GM10266 (cell line): ENCODE results near the gene ZNF365.

Experiments used
- DNase-seq: peaks from one replicate; pipeline ENCODE4 v3.0.0; 2012; ENCODE audit errors: extremely low spot score
- CTCF ChIP-seq: IDR thresholded peaks from 2 replicates; pipeline ENCODE4 v1.5.1; 2012; ENCODE audit warnings: mild to moderate bottlenecking, low read depth; ENCODE audit not compliant: control insufficient read depth, insufficient read depth; ENCODE audit errors: missing control alignments

Gene ZNF365

GRCh38 chr10:62386356-62387320, 12.5 kb downstream of the ZNF365 start:
- DNase-seq: no peak
- TF ChIP-seq CTCF: no peak

GRCh38 chr10:62388328-62388727, 14.2 kb downstream of the ZNF365 start:
- DNase-seq: no peak
- TF ChIP-seq CTCF: no peak

GRCh38 chr10:62390497-62391176, 16.5 kb downstream of the ZNF365 start:
- TF ChIP-seq CTCF: no peak
- DNase-seq: no peak

GRCh38 chr10:62393237-62393636, 19.1 kb downstream of the ZNF365 start:
- no peak for DNase-seq
- TF ChIP-seq CTCF: no peak

- DNase-seq: no peak
- no peak for TF ChIP-seq CTCF
These were observed 20.4 kb downstream of the ZNF365 start for GRCh38 chr10:62394556-62395018.

GRCh38 chr10:62395892-62396291, 21.7 kb downstream of the ZNF365 start:
- TF ChIP-seq CTCF: no peak
- no peak for DNase-seq
